Measurements from ENCODE around the gene PRSS57. TPM values are rescaled to one million over a fixed set of nuclear protein-coding genes. Genes with fewer than 3 reads are reported as not detected.

The PRSS57 gene
- total RNA-seq, 1 donor from 2014 or later: not detected

GRCh38 chr19:656751-657559, 38.3 kb downstream of the PRSS57 start:
- no peak for DNase-seq (ENCODE audit: low spot score)
- peaks cover 19% of the 10 kb centered on the region for H3K4me1 Mint-ChIP-seq (ENCODE audit: low read depth)
- no peak overlapping the region for H3K4me3 Mint-ChIP-seq
- intact Hi-C loops (cut with micrococcal nuclease): no loop called here
- H3K27me3 Mint-ChIP-seq (ENCODE audit: insufficient read depth): no peaks in the 10 kb centered on the region
- peaks cover 9% of the 10 kb centered on the region for H3K36me3 Mint-ChIP-seq (ENCODE audit: low read depth)
- H3K27ac Mint-ChIP-seq: no peak overlapping the region
- no peaks in the 10 kb centered on the region for H3K9me3 Mint-ChIP-seq

GRCh38 chr19:655691-656090, 39.6 kb downstream of the PRSS57 start:
- peaks cover 9% of the 10 kb centered on the region for H3K36me3 Mint-ChIP-seq (ENCODE audit: low read depth)
- H3K27me3 Mint-ChIP-seq (ENCODE audit: insufficient read depth): no peaks in the 10 kb centered on the region
- no peaks in the 10 kb centered on the region for H3K9me3 Mint-ChIP-seq
- intact Hi-C loops (cut with micrococcal nuclease): no loop called here
- H3K4me1 Mint-ChIP-seq (ENCODE audit: low read depth): peaks cover 9% of the 10 kb centered on the region
- no peak for DNase-seq (ENCODE audit: low spot score)
- H3K4me3 Mint-ChIP-seq: no peak overlapping the region
- H3K27ac Mint-ChIP-seq: no peak overlapping the region

- H3K4me1 Mint-ChIP-seq (ENCODE audit: low read depth): peaks cover 5% of the 10 kb centered on the region
- peaks cover 8% of the 10 kb centered on the region for H3K36me3 Mint-ChIP-seq (ENCODE audit: low read depth)
- intact Hi-C loops (cut with micrococcal nuclease): no loop called here
- H3K27me3 Mint-ChIP-seq (ENCODE audit: insufficient read depth): no peaks in the 10 kb centered on the region
- no peak for DNase-seq (ENCODE audit: low spot score)
- H3K9me3 Mint-ChIP-seq: no peaks in the 10 kb centered on the region
- no peak overlapping the region for H3K27ac Mint-ChIP-seq
- H3K4me3 Mint-ChIP-seq: no peak overlapping the region
Observed at GRCh38 chr19:653425-653824, 41.8 kb downstream of the PRSS57 start.

GRCh38 chr19:652467-653389, 42.5 kb downstream of the PRSS57 start:
- H3K4me1 Mint-ChIP-seq (ENCODE audit: low read depth): peaks cover 5% of the 10 kb centered on the region
- no peak for DNase-seq (ENCODE audit: low spot score)
- H3K36me3 Mint-ChIP-seq (ENCODE audit: low read depth): peaks cover 10% of the 10 kb centered on the region
- intact Hi-C loops (cut with micrococcal nuclease): no loop called here
- H3K27me3 Mint-ChIP-seq (ENCODE audit: insufficient read depth): no peaks in the 10 kb centered on the region
- H3K27ac Mint-ChIP-seq: no peak overlapping the region
- H3K4me3 Mint-ChIP-seq: no peak overlapping the region
- no peaks in the 10 kb centered on the region for H3K9me3 Mint-ChIP-seq

GRCh38 chr19:651991-652390, 43.3 kb downstream of the PRSS57 start:
- DNase-seq (ENCODE audit: low spot score): no peak
- H3K4me1 Mint-ChIP-seq (ENCODE audit: low read depth): peaks cover 5% of the 10 kb centered on the region
- H3K9me3 Mint-ChIP-seq: no peaks in the 10 kb centered on the region
- no peak overlapping the region for H3K4me3 Mint-ChIP-seq
- H3K27ac Mint-ChIP-seq: no peak overlapping the region
- no peaks in the 10 kb centered on the region for H3K27me3 Mint-ChIP-seq (ENCODE audit: insufficient read depth)
- peaks cover 10% of the 10 kb centered on the region for H3K36me3 Mint-ChIP-seq (ENCODE audit: low read depth)
- intact Hi-C loops (cut with micrococcal nuclease): no loop called here

- H3K36me3 Mint-ChIP-seq (ENCODE audit: low read depth): peaks cover 10% of the 10 kb centered on the region
- intact Hi-C loops (cut with micrococcal nuclease): no loop called here
- DNase-seq (ENCODE audit: low spot score): no peak
- no peak overlapping the region for H3K4me3 Mint-ChIP-seq
- H3K9me3 Mint-ChIP-seq: no peaks in the 10 kb centered on the region
- H3K4me1 Mint-ChIP-seq (ENCODE audit: low read depth): peaks cover 5% of the 10 kb centered on the region
- no peaks in the 10 kb centered on the region for H3K27me3 Mint-ChIP-seq (ENCODE audit: insufficient read depth)
- H3K27ac Mint-ChIP-seq: no peak overlapping the region
Observed at GRCh38 chr19:651114-651818, 44.0 kb downstream of the PRSS57 start.

- H3K4me1 Mint-ChIP-seq (ENCODE audit: low read depth): peaks cover 4% of the 10 kb centered on the region
- H3K27me3 Mint-ChIP-seq (ENCODE audit: insufficient read depth): no peaks in the 10 kb centered on the region
- no peak overlapping the region for H3K27ac Mint-ChIP-seq
- H3K9me3 Mint-ChIP-seq: no peaks in the 10 kb centered on the region
- DNase-seq (ENCODE audit: low spot score): no peak
- intact Hi-C loops (cut with micrococcal nuclease): no loop called here
- H3K36me3 Mint-ChIP-seq (ENCODE audit: low read depth): peaks cover 10% of the 10 kb centered on the region
- H3K4me3 Mint-ChIP-seq: no peak overlapping the region
Observed at GRCh38 chr19:650121-650520, 45.1 kb downstream of the PRSS57 start.

GRCh38 chr19:648904-649801, 46.1 kb downstream of the PRSS57 start:
- Mint-ChIP-seq H3K27ac (no peak overlapping the region), H3K4me1 (ENCODE audit: low read depth) (no peaks in the 10 kb centered on the region), H3K9me3 (no peaks in the 10 kb centered on the region), H3K27me3 (ENCODE audit: insufficient read depth) (no peaks in the 10 kb centered on the region), H3K36me3 (ENCODE audit: low read depth) (peaks cover 7% of the 10 kb centered on the region), H3K4me3 (no peak overlapping the region)
- no peak for DNase-seq (ENCODE audit: low spot score)
- intact Hi-C loops (cut with micrococcal nuclease): no loop called here

- H3K4me3 Mint-ChIP-seq: no peak overlapping the region
- no peaks in the 10 kb centered on the region for H3K27me3 Mint-ChIP-seq (ENCODE audit: insufficient read depth)
- no peaks in the 10 kb centered on the region for H3K4me1 Mint-ChIP-seq (ENCODE audit: low read depth)
- H3K9me3 Mint-ChIP-seq: no peaks in the 10 kb centered on the region
- no peak for DNase-seq (ENCODE audit: low spot score)
- intact Hi-C loops (cut with micrococcal nuclease): no loop called here
- peaks cover 7% of the 10 kb centered on the region for H3K36me3 Mint-ChIP-seq (ENCODE audit: low read depth)
- no peak overlapping the region for H3K27ac Mint-ChIP-seq
Observed at GRCh38 chr19:648305-648704, 46.9 kb downstream of the PRSS57 start.

GRCh38 chr19:647566-648284, 47.5 kb downstream of the PRSS57 start:
- DNase-seq (ENCODE audit: low spot score): no peak
- intact Hi-C loops (cut with micrococcal nuclease): no loop called here
- H3K9me3 Mint-ChIP-seq: no peaks in the 10 kb centered on the region
- no peaks in the 10 kb centered on the region for H3K27me3 Mint-ChIP-seq (ENCODE audit: insufficient read depth)
- H3K36me3 Mint-ChIP-seq (ENCODE audit: low read depth): peaks cover 7% of the 10 kb centered on the region
- no peak overlapping the region for H3K4me3 Mint-ChIP-seq
- H3K4me1 Mint-ChIP-seq (ENCODE audit: low read depth): no peaks in the 10 kb centered on the region
- H3K27ac Mint-ChIP-seq: no peak overlapping the region

GRCh38 chr19:646779-647565, 48.3 kb downstream of the PRSS57 start:
- no peak for DNase-seq (ENCODE audit: low spot score)
- Mint-ChIP-seq H3K4me3 (no peak overlapping the region), H3K27me3 (ENCODE audit: insufficient read depth) (no peaks in the 10 kb centered on the region), H3K9me3 (no peaks in the 10 kb centered on the region), H3K4me1 (ENCODE audit: low read depth) (no peaks in the 10 kb centered on the region), H3K27ac (no peak overlapping the region), H3K36me3 (ENCODE audit: low read depth) (peaks cover 7% of the 10 kb centered on the region)
- intact Hi-C loops (cut with micrococcal nuclease): no loop called here

Measured in activated T-helper 1 cell treated with anti-CD3 and anti-CD28 coated beads, Interleukin-12 subunit alpha, Interleukin-12 subunit beta, Interleukin-2, Interleukin-4 antibody, amounts not matched to agents 30 ng/mL and 10 ng/mL and 1 ng/mL, durations not matched to agents 14 hours and 24 hours and 36 hours (primary cell).